Vagina (tissue), 2 donors: Measurements from ENCODE around the gene PAPSS1. TPM values are rescaled to one million over a fixed set of nuclear protein-coding genes. Genes with fewer than 3 reads are reported as not detected.

Source experiments
- DNase-seq, 2 donors: peaks; one replicate each; pipeline ENCODE4 v3.0.0-alpha.2; 2017; ENCODE audit errors: extremely low spot score in 2 of 2
- H3K27ac ChIP-seq: fragments of 200-600 bp; sonication (generic); one replicate; pipeline ENCODE4 v1.5.1; 2019
- H3K27me3 ChIP-seq: fragments of 200-600 bp; sonication (generic); one replicate; pipeline ENCODE4 v1.5.1; 2019
- H3K36me3 ChIP-seq, 2 donors: fragments of 200-600 bp; sonication (generic); one replicate each; pipeline ENCODE4 v1.5.1; 2017 to 2019
- H3K4me1 ChIP-seq: fragments of 200-600 bp; sonication (generic); one replicate; pipeline ENCODE4 v1.5.1; 2019
- H3K4me3 ChIP-seq, 2 donors: fragments of 200-600 bp; sonication (generic); 1 replicate in 1 of 2; 2 replicates in 1 of 2; pipeline ENCODE4 v1.5.1; 2016 to 2019
- H3K9me3 ChIP-seq: fragments of 200-600 bp; sonication (generic); one replicate; pipeline ENCODE4 v1.5.1; 2019
- CTCF ChIP-seq, 3 experiments: fragments of 450-650 bp in 2 of 3; fragments of 200-600 bp in 1 of 3; sonication (generic) in 1 of 3; IDR thresholded peaks; one replicate each; pipeline ENCODE4 v1.5.1; 2017 to 2019; ENCODE audit warnings: antibody characterized with exemption in 3 of 3, mild to moderate bottlenecking in 2 of 3, moderate library complexity in 2 of 3
- POLR2A ChIP-seq, 2 donors: fragments of 450-650 bp; IDR thresholded peaks; one replicate each; pipeline ENCODE4 v1.6.1; 2017; ENCODE audit warnings: antibody characterized with exemption in 2 of 2, mild to moderate bottlenecking in 2 of 2, moderate library complexity in 2 of 2
- POLR2AphosphoS5 ChIP-seq, 2 donors: sonication (generic); formaldehyde crosslinking; IDR thresholded peaks; one replicate each; pipeline ENCODE4 v1.9.0; 2017; ENCODE audit warnings: antibody characterized with exemption in 2 of 2, mild to moderate bottlenecking in 2 of 2, low read depth in 1 of 2; ENCODE audit not compliant: insufficient read depth in 1 of 2
- intact Hi-C: fragments of 100-400 bp; cut with DNase I; formaldehyde crosslinking; loops from one replicate; pipeline ENCODE4 v1.15.1; 2023
- total RNA-seq: library from RNA; depleted of rRNA; stranded (reverse); fragments of >200 nt; gene quantifications from one replicate; pipeline ENCODE4 v1.2.3, GENCODE V29; 2016

The PAPSS1 gene
- total RNA-seq, 1 donor from 2014 or later = 27.5 TPM

- no peaks in the 10 kb centered on the region for H3K27me3 ChIP-seq
- no peak for DNase-seq
- H3K36me3 ChIP-seq = peaks cover 0 to 10% of the 10 kb centered on the region in 2 donors
- peaks cover 8% of the 10 kb centered on the region for H3K4me1 ChIP-seq
- no peak overlapping the region for H3K27ac ChIP-seq
- H3K9me3 ChIP-seq = no peaks in the 10 kb centered on the region
- intact Hi-C loops = no loop called here
- TF ChIP-seq CTCF (IDR thresholded peaks at IDR 0.05) (no peak), POLR2AphosphoS5 (IDR thresholded peaks at IDR 0.05; ENCODE audit: insufficient read depth in 1 of 2, low read depth in 1 of 2) (no peak), POLR2A (IDR thresholded peaks at IDR 0.05) (no peak)
- no peak overlapping the region for H3K4me3 ChIP-seq
Observed at GRCh38 chr4:107650251-107650650, 69.8 kb downstream of the PAPSS1 start.

DNA sequence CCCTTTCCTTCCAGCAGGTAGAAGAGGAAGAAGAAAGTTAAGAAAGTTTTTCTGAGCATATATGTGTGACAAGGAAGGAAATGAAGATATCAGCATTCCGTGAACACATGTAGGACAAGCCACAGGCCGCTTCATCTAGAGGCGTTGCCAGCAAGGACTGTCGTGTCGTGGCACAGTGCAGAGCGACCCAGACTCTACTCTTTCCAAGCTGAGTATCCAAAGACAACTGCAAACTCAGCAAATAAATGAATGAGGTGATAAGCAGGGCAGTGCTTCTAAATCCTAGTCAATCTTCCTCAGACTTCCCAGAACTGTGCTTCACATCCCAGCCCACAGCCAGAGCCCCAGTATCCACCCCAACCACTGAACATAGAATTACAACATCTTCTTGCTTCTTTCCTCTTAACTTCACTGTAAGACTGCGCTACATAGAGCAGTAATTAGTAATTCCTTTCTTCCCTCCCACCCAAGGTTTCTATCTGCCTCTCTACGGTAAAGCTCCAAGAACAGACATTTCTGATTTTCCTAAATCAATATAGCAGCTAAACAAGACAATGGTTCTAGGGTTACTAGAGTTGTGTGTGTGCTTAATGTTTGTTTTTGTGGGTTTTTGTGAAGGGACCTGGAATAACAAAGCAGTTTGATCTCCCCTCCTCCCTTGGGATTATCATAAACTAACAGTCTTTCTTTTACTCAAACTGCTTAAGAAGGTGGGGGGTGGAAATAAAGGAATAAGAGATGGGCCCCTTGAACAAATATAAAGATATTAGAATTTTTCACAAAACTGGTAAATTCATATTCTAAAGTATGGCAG is 71.6 kb downstream of the PAPSS1 start:
- no peak for DNase-seq
- no peak overlapping the region for H3K27ac ChIP-seq
- H3K4me1 ChIP-seq = peaks cover 8% of the 10 kb centered on the region
- no peak overlapping the region for H3K4me3 ChIP-seq
- H3K36me3 ChIP-seq = peaks cover 0 to 12% of the 10 kb centered on the region in 2 donors
- TF ChIP-seq POLR2AphosphoS5 (IDR thresholded peaks at IDR 0.05; ENCODE audit: insufficient read depth in 1 of 2, low read depth in 1 of 2) (no peak), POLR2A (IDR thresholded peaks at IDR 0.05) (no peak), CTCF (IDR thresholded peaks at IDR 0.05) (no peak)
- intact Hi-C loops = no loop called here
- H3K9me3 ChIP-seq = no peaks in the 10 kb centered on the region
- no peaks in the 10 kb centered on the region for H3K27me3 ChIP-seq

DNA sequence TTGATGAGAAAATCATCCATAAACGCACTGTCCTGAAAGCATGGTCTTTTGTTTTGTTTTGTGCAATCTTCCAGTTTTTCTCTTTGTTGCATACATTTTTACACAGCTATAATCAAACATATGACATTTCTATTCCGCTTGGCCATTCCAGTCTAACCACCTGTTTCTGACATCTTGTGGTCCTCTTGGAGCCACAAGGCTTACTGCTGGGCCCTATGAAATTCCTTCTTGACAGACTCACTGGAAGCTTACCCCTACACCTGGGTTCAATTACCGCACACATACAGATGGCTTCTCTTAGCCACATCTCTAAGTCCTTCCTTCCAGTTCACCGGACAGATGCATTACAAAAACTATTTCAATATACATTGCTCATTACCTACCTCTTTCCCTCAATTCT is 72.4 kb downstream of the PAPSS1 start:
- no peak for TF ChIP-seq POLR2A (IDR thresholded peaks at IDR 0.05)
- no peak for TF ChIP-seq POLR2AphosphoS5 (IDR thresholded peaks at IDR 0.05; ENCODE audit: insufficient read depth in 1 of 2, low read depth in 1 of 2)
- no peak for TF ChIP-seq CTCF (IDR thresholded peaks at IDR 0.05)
- Histone ChIP-seq H3K9me3 (no peaks in the 10 kb centered on the region), H3K4me3 (no peak overlapping the region), H3K27ac (no peak overlapping the region), H3K4me1 (peaks cover 8% of the 10 kb centered on the region), H3K27me3 (no peaks in the 10 kb centered on the region), H3K36me3 (peaks cover 0 to 12% of the 10 kb centered on the region in 2 donors)
- intact Hi-C loops = no loop called here
- no peak for DNase-seq

- H3K36me3 ChIP-seq = peaks cover 0 to 12% of the 10 kb centered on the region in 2 donors
- no peaks in the 10 kb centered on the region for H3K9me3 ChIP-seq
- H3K27ac ChIP-seq = no peak overlapping the region
- H3K4me1 ChIP-seq = peaks cover 19% of the 10 kb centered on the region
- H3K27me3 ChIP-seq = no peaks in the 10 kb centered on the region
- no peak overlapping the region for H3K4me3 ChIP-seq
- intact Hi-C loops = no loop called here
- TF ChIP-seq POLR2AphosphoS5 (IDR thresholded peaks at IDR 0.05; ENCODE audit: insufficient read depth in 1 of 2, low read depth in 1 of 2) (no peak), CTCF (IDR thresholded peaks at IDR 0.05) (no peak), POLR2A (IDR thresholded peaks at IDR 0.05) (no peak)
- DNase-seq = no peak
Observed at GRCh38 chr4:107645604-107646003, 74.4 kb downstream of the PAPSS1 start.

GRCh38 chr4:107643021-107643420 is 77.0 kb downstream of the PAPSS1 start:
- Histone ChIP-seq H3K4me3 (no peak overlapping the region), H3K27ac (no peak overlapping the region), H3K36me3 (peaks cover 0 to 12% of the 10 kb centered on the region in 2 donors), H3K9me3 (no peaks in the 10 kb centered on the region), H3K4me1 (peaks cover 18% of the 10 kb centered on the region), H3K27me3 (no peaks in the 10 kb centered on the region)
- intact Hi-C loops = no loop called here
- no peak for DNase-seq
- TF ChIP-seq POLR2AphosphoS5 (IDR thresholded peaks at IDR 0.05; ENCODE audit: insufficient read depth in 1 of 2, low read depth in 1 of 2) (no peak), POLR2A (IDR thresholded peaks at IDR 0.05) (no peak), CTCF (IDR thresholded peaks at IDR 0.05) (no peak)
